HG03097 (cell line): Measurements from ENCODE around the gene ORAI2.
"Not testable (repeated sequence)": the region's sequence is repeated elsewhere in the genome, so short reads cannot be mapped to it uniquely, and the experiment has no call there.

Source experiments
- ATAC-seq: cut with Tn5 transposase; IDR thresholded peaks from one replicate; pipeline ENCODE4 v1.9.1; 2021; ENCODE audit not compliant: unreplicated experiment, low FRiP score

ORAI2 gene

GRCh38 chr7:102467581-102468477, 34.5 kb downstream of the ORAI2 start:
- ATAC-seq: no peak

GRCh38 chr7:102468478-102469350, 35.3 kb downstream of the ORAI2 start:
- ATAC-seq: no peak

- ATAC-seq: no peak
Measured at GRCh38 chr7:102469351-102469971, 36.1 kb downstream of the ORAI2 start.

- ATAC-seq: no peak
Measured at GRCh38 chr7:102469972-102470825, 36.8 kb downstream of the ORAI2 start.

- no peak for ATAC-seq
Measured at GRCh38 chr7:102471791-102472125, 38.4 kb downstream of the ORAI2 start.

- no peak for ATAC-seq
Measured at GRCh38 chr7:102472126-102473041, 39.0 kb downstream of the ORAI2 start.

GRCh38 chr7:102473271-102473991, 40.1 kb downstream of the ORAI2 start:
- ATAC-seq: no peak

GRCh38 chr7:102474116-102474515, 40.7 kb downstream of the ORAI2 start:
- ATAC-seq: not testable (repeated sequence)

- not testable (repeated sequence) for ATAC-seq
Measured at GRCh38 chr7:102474736-102475435, 41.5 kb downstream of the ORAI2 start.

GRCh38 chr7:102478314-102479208, 45.2 kb downstream of the ORAI2 start, which contains the start of gene POLR2J:
TSS of gene POLR2J (minus strand) at chr7:102478922. CDS start at chr7:102478860, 62 bp downstream.
- ATAC-seq: peak; percentile 83

- peak; percentile 33 for ATAC-seq
Measured at GRCh38 chr7:102479209-102479584, 45.8 kb downstream of the ORAI2 start.

- ATAC-seq: not testable (repeated sequence)
Measured at GRCh38 chr7:102479982-102480637, 46.7 kb downstream of the ORAI2 start.

- ATAC-seq: not testable (repeated sequence)
Measured at GRCh38 chr7:102481962-102482361, 48.6 kb downstream of the ORAI2 start.

- ATAC-seq: not testable (repeated sequence)
Measured at GRCh38 chr7:102484317-102484716, 50.9 kb downstream of the ORAI2 start.

GRCh38 chr7:102490529-102491075, 57.2 kb downstream of the ORAI2 start:
- ATAC-seq: peak; percentile 21
